A549 (cell line): Measurements from ENCODE around the gene PI4KA.

Experiments used
- CHD4 ChIP-seq: fragments of 200-600 bp; sonication (generic); IDR thresholded peaks from 2 replicates; pipeline ENCODE4 v1.6.1; 2016; ENCODE audit warnings: antibody characterized with exemption, mild to moderate bottlenecking, borderline replicate concordance
- FOSL2 ChIP-seq, 2 experiments: fragments of 450-650 bp in 1 of 2; fragments of >200 bp in 1 of 2; sonication (Bioruptor Twin) in 1 of 2; formaldehyde crosslinking; IDR thresholded peaks; 2 replicates each; pipeline versions ENCODE4 v1.5.0 to v1.6.1; 2016 to 2020; ENCODE audit warnings: mild to moderate bottlenecking in 1 of 2, moderate library complexity in 1 of 2
- KDM5A ChIP-seq: fragments of 200-600 bp; sonication (generic); IDR thresholded peaks from 2 replicates; pipeline ENCODE4 v1.6.1; 2016; ENCODE audit warnings: antibody characterized with exemption, mild to moderate bottlenecking
- MAX ChIP-seq: IDR thresholded peaks from 2 replicates; pipeline ENCODE4 v1.6.1; 2012
- POLR2A ChIP-seq: IDR thresholded peaks from 2 replicates; pipeline ENCODE4 v1.6.1; 2012; ENCODE audit warnings: mild to moderate bottlenecking, low read length
- RFX5 ChIP-seq: fragments of 450-650 bp; IDR thresholded peaks from 2 replicates; pipeline ENCODE4 v1.7.1; 2014; ENCODE audit warnings: antibody characterized with exemption, mild to moderate bottlenecking, moderate library complexity
- USF2 ChIP-seq: fragments of 450-650 bp; IDR thresholded peaks from 2 replicates; pipeline ENCODE4 v1.6.1; 2014; ENCODE audit warnings: antibody characterized with exemption
- ZSCAN20 ChIP-seq: fragments of 250-450 bp; sonication (Bioruptor Pico); IDR thresholded peaks from 2 replicates; pipeline ENCODE4 v1.8.0; 2022; ENCODE audit warnings: mild to moderate bottlenecking, moderate library complexity
- TF ChIP-seq, protein P1 (sequence below): fragments of >200 bp; sonication (Bioruptor Twin); formaldehyde crosslinking; IDR thresholded peaks from 3 replicates; pipeline ENCODE4 v1.5.1; 2016
- TF ChIP-seq, protein P2 (sequence below): fragments of 200-600 bp; sonication (generic); IDR thresholded peaks from 2 replicates; pipeline ENCODE4 v1.6.1; 2016; ENCODE audit warnings: antibody characterized with exemption, mild to moderate bottlenecking, moderate library complexity

GRCh38 chr22:20811971-20812660 is 46.5 kb downstream of the PI4KA start:
- TF ChIP-seq, protein P1, sequence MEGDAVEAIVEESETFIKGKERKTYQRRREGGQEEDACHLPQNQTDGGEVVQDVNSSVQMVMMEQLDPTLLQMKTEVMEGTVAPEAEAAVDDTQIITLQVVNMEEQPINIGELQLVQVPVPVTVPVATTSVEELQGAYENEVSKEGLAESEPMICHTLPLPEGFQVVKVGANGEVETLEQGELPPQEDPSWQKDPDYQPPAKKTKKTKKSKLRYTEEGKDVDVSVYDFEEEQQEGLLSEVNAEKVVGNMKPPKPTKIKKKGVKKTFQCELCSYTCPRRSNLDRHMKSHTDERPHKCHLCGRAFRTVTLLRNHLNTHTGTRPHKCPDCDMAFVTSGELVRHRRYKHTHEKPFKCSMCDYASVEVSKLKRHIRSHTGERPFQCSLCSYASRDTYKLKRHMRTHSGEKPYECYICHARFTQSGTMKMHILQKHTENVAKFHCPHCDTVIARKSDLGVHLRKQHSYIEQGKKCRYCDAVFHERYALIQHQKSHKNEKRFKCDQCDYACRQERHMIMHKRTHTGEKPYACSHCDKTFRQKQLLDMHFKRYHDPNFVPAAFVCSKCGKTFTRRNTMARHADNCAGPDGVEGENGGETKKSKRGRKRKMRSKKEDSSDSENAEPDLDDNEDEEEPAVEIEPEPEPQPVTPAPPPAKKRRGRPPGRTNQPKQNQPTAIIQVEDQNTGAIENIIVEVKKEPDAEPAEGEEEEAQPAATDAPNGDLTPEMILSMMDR = no peak
- no peak for TF ChIP-seq FOSL2 (IDR thresholded peaks at IDR 0.05)
- no peak for TF ChIP-seq FOSL2 (CRISPR knock-in tag; IDR thresholded peaks at IDR 0.05)
- no peak for TF ChIP-seq USF2
- TF ChIP-seq POLR2A = no peak
- no peak for TF ChIP-seq MAX
- TF ChIP-seq RFX5 = no peak
- no peak for TF ChIP-seq ZSCAN20
- TF ChIP-seq KDM5A = no peak
- no peak for TF ChIP-seq CHD4
- TF ChIP-seq, protein P2, sequence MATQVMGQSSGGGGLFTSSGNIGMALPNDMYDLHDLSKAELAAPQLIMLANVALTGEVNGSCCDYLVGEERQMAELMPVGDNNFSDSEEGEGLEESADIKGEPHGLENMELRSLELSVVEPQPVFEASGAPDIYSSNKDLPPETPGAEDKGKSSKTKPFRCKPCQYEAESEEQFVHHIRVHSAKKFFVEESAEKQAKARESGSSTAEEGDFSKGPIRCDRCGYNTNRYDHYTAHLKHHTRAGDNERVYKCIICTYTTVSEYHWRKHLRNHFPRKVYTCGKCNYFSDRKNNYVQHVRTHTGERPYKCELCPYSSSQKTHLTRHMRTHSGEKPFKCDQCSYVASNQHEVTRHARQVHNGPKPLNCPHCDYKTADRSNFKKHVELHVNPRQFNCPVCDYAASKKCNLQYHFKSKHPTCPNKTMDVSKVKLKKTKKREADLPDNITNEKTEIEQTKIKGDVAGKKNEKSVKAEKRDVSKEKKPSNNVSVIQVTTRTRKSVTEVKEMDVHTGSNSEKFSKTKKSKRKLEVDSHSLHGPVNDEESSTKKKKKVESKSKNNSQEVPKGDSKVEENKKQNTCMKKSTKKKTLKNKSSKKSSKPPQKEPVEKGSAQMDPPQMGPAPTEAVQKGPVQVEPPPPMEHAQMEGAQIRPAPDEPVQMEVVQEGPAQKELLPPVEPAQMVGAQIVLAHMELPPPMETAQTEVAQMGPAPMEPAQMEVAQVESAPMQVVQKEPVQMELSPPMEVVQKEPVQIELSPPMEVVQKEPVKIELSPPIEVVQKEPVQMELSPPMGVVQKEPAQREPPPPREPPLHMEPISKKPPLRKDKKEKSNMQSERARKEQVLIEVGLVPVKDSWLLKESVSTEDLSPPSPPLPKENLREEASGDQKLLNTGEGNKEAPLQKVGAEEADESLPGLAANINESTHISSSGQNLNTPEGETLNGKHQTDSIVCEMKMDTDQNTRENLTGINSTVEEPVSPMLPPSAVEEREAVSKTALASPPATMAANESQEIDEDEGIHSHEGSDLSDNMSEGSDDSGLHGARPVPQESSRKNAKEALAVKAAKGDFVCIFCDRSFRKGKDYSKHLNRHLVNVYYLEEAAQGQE = no peak
